Measurements from ENCODE around the gene ZFP2.

ZFP2 gene

DNA sequence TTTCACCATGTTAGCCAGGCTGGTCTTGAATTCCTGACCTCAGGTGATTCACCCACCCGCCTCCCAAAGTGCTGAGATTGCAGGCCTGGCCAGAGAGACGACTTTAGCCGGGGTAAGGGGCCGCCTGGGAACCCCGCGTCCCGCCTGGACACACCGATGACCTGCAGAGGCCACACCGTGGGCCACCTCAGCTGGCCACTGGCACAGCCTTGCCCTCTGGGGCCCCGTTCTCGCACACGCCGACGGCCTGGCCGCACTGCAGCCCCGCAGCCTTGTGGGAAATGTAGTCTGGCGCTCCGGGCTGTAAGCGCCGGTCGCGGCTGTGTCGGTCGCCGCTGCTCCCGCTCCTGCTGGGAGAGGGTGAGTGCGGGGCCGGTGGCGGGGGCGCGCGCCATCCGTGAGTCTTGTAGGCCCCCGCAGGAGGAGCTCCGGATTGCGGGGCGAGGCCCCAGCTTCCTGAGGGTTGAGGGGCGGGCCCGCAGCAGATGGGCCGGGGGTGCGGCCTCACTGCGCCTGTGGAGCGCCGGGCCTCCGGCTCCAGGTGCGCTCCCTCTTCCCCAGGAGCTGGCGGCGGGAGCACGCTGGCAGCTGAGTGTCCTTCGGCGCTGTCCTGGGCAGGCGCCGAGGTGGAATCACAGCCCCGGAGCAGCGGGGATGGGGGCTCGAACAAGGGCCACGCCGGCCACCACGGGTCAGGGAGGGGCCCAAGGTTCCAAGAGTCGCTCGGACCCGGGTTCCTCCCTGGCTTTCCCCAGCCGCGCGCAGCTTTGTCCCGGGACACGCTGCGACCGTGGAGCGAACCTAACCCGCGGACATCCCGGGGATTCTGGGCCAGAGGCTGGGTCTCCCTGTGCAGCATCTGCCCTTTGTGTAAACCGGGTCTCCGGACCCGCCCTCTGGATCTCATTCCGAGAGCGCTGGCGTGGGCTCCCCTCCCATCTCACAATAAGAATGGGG, at the start of gene ZFP2:
ZFP2 (plus strand) TSS at position 299 of the 957 bp plus-strand sequence. CDS start 35,401 bp downstream, outside the sequence.
- no peaks in the 10 kb centered on the region for H3K79me2 ChIP-seq (ENCODE audit: insufficient read depth, low read length)
- no peak within 1 kb of the TSS for H3K4me2 ChIP-seq (ENCODE audit: low read length)
- TF ChIP-seq EZH2 (IDR thresholded peaks at IDR 0.05; ENCODE audit: borderline replicate concordance, low read length): no peak
- TF ChIP-seq CTCF (IDR thresholded peaks at IDR 0.05; ENCODE audit: low read length): no peak
- no peaks in the 10 kb centered on the region for H3F3A ChIP-seq (ENCODE audit: insufficient read depth, low read length)
- H4K20me1 ChIP-seq (ENCODE audit: insufficient read depth, low read length): no peaks in the 10 kb centered on the region
- H3K27me3 ChIP-seq (ENCODE audit: insufficient read depth, low read length): no peaks in the 10 kb centered on the region
- H3K27ac ChIP-seq (ENCODE audit: low read depth, low read length, poor library complexity, severe bottlenecking): no peak within 1 kb of the TSS
- H3K4me3 ChIP-seq (ENCODE audit: low read depth, low read length, poor library complexity, severe bottlenecking): no peak within 1 kb of the TSS
- no peaks in the 10 kb centered on the region for H3K9me2 ChIP-seq (ENCODE audit: low read depth, low read length)
- no peaks in the 10 kb centered on the region for H3K9me3 ChIP-seq (ENCODE audit: low read length)
- no peak within 1 kb of the TSS for H2AFZ ChIP-seq (ENCODE audit: low read length)
- no peaks in the 10 kb centered on the region for H3K4me1 ChIP-seq (ENCODE audit: insufficient read depth, low read length, severe bottlenecking)
- H3K36me3 ChIP-seq (ENCODE audit: insufficient read depth, low read length): no peaks in the 10 kb centered on the region
- H3K9ac ChIP-seq (ENCODE audit: low read length): no peak within 1 kb of the TSS

DNA sequence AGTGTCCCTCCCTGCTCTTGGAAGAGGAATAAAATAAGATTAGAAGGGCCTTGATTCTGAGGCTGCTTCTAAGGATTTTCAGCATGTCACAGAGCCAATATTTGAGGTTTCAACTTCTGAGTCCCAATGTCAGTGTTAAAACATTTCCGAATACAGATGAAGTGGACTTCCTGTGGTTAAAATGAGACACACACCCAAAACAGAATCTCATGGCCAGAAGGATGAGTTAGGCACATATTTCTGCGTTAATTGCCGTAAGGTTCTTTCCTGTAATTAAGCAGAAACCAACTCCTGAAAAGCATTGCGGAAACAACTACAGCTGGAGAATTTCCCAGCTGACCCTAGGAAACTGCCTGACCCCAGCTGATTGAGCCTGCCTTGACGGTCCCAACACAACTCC, 46.4 kb upstream of the ZFP2 start:
- Histone ChIP-seq H3K4me3 (ENCODE audit: low read depth, low read length, poor library complexity, severe bottlenecking) (no peak overlapping the region), H3K9me2 (ENCODE audit: low read depth, low read length) (no peaks in the 10 kb centered on the region), H3K27me3 (ENCODE audit: insufficient read depth, low read length) (no peaks in the 10 kb centered on the region), H3F3A (ENCODE audit: insufficient read depth, low read length) (no peaks in the 10 kb centered on the region), H3K79me2 (ENCODE audit: insufficient read depth, low read length) (no peaks in the 10 kb centered on the region), H3K9me3 (ENCODE audit: low read length) (no peaks in the 10 kb centered on the region), H3K4me2 (ENCODE audit: low read length) (no peak overlapping the region), H3K9ac (ENCODE audit: low read length) (no peak overlapping the region), H3K36me3 (ENCODE audit: insufficient read depth, low read length) (no peaks in the 10 kb centered on the region), H3K4me1 (ENCODE audit: insufficient read depth, low read length, severe bottlenecking) (no peaks in the 10 kb centered on the region), H4K20me1 (ENCODE audit: insufficient read depth, low read length) (no peaks in the 10 kb centered on the region), H3K27ac (ENCODE audit: low read depth, low read length, poor library complexity, severe bottlenecking) (no peak overlapping the region), H2AFZ (ENCODE audit: low read length) (no peak overlapping the region)
- no peak for TF ChIP-seq CTCF (IDR thresholded peaks at IDR 0.05; ENCODE audit: low read length)
- no peak for TF ChIP-seq EZH2 (IDR thresholded peaks at IDR 0.05; ENCODE audit: borderline replicate concordance, low read length)

DNA sequence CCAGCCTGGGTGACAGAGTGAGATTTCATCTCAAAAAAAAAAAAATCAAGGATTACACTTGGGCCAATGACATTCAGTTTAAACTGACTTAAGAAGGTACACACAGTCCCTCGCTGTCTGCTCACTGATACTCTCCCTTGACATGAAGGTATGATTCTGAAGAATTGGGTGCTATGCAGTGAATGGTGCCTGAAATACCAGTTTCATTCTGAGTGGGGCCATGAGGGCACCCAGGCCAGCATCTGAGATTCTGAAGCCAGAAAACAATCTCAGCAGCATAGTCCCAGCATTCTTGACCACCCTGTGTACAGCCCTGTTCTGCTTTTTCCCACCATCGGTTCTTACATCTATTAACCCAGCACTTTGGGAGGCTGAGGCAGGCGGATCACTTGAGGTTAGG, 43.8 kb upstream of the ZFP2 start:
- TF ChIP-seq EZH2 (IDR thresholded peaks at IDR 0.05; ENCODE audit: borderline replicate concordance, low read length): no peak
- Histone ChIP-seq H3K4me1 (ENCODE audit: insufficient read depth, low read length, severe bottlenecking) (no peaks in the 10 kb centered on the region), H3K9ac (ENCODE audit: low read length) (no peak overlapping the region), H3K79me2 (ENCODE audit: insufficient read depth, low read length) (no peaks in the 10 kb centered on the region), H3K27ac (ENCODE audit: low read depth, low read length, poor library complexity, severe bottlenecking) (no peak overlapping the region), H4K20me1 (ENCODE audit: insufficient read depth, low read length) (no peaks in the 10 kb centered on the region), H3K27me3 (ENCODE audit: insufficient read depth, low read length) (no peaks in the 10 kb centered on the region), H3F3A (ENCODE audit: insufficient read depth, low read length) (no peaks in the 10 kb centered on the region), H3K9me3 (ENCODE audit: low read length) (no peaks in the 10 kb centered on the region), H3K4me3 (ENCODE audit: low read depth, low read length, poor library complexity, severe bottlenecking) (no peak overlapping the region), H3K9me2 (ENCODE audit: low read depth, low read length) (no peaks in the 10 kb centered on the region), H3K36me3 (ENCODE audit: insufficient read depth, low read length) (no peaks in the 10 kb centered on the region), H2AFZ (ENCODE audit: low read length) (no peak overlapping the region), H3K4me2 (ENCODE audit: low read length) (no peak overlapping the region)
